Gastrocnemius medialis (tissue), 4 donors: ENCODE data around the gene ZNF638.

Experiments
- POLR2A ChIP-seq, 2 donors: fragments of 450-650 bp; IDR thresholded peaks; one replicate each; pipeline ENCODE4 v1.6.1; 2017; ENCODE audit warnings: antibody characterized with exemption in 2 of 2, mild to moderate bottlenecking in 2 of 2, moderate library complexity in 2 of 2
- TF ChIP-seq, protein P1 (sequence below), 5 experiments: fragments of 450-650 bp in 3 of 5; fragments of 200-600 bp in 2 of 5; sonication (generic) in 2 of 5; IDR thresholded peaks in 4 of 5; conservative IDR thresholded peaks in 1 of 5; 1 replicate in 4 of 5; 2 replicates in 1 of 5; pipeline ENCODE4 v1.5.1; 2016 to 2019; ENCODE audit warnings: antibody characterized with exemption in 5 of 5, mild to moderate bottlenecking in 3 of 5, moderate library complexity in 3 of 5

GRCh38 chr2:71457123-71457915 lies 125.7 kb downstream of the ZNF638 start:
- TF ChIP-seq, protein P1, sequence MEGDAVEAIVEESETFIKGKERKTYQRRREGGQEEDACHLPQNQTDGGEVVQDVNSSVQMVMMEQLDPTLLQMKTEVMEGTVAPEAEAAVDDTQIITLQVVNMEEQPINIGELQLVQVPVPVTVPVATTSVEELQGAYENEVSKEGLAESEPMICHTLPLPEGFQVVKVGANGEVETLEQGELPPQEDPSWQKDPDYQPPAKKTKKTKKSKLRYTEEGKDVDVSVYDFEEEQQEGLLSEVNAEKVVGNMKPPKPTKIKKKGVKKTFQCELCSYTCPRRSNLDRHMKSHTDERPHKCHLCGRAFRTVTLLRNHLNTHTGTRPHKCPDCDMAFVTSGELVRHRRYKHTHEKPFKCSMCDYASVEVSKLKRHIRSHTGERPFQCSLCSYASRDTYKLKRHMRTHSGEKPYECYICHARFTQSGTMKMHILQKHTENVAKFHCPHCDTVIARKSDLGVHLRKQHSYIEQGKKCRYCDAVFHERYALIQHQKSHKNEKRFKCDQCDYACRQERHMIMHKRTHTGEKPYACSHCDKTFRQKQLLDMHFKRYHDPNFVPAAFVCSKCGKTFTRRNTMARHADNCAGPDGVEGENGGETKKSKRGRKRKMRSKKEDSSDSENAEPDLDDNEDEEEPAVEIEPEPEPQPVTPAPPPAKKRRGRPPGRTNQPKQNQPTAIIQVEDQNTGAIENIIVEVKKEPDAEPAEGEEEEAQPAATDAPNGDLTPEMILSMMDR (IDR thresholded peaks at IDR 0.05 in 4 of 5, conservative IDR thresholded peaks at IDR 0.05 in 1 of 5) = no peak
- TF ChIP-seq POLR2A (IDR thresholded peaks at IDR 0.05) = no peak
